H1 (cell line): ENCODE results near the gene CDS2. TPM values are rescaled to one million over a fixed set of nuclear protein-coding genes. Genes with fewer than 3 reads are reported as not detected.

Source experiments
- CTCF ChIA-PET: fragments of 300-600 bp; sonication (Branson Sonifier 250); formaldehyde crosslinking; loops from one replicate; lab custom pipeline; 2021; ENCODE audit not compliant: partially characterized antibody; lab: Charles Lee
- POLR2A ChIA-PET: fragments of 300-600 bp; sonication (Branson Sonifier 250); formaldehyde crosslinking; loops from one replicate; lab custom pipeline; 2021; ENCODE audit warnings: inconsistent platforms; ENCODE audit not compliant: partially characterized antibody; lab: Charles Lee
- DNase-seq, 2 experiments: peaks; one replicate each; pipeline versions ENCODE4 v3.0.0 to v3.0.0-alpha.2; 2010 to 2022; ENCODE audit warnings: low spot score in 2 of 2, low read depth in 1 of 2, mixed read lengths in 1 of 2
- FAIRE-seq: peaks from 2 replicates; lab custom pipeline; 2011; peaks lifted over from hg19 to GRCh38; lab: Jason Lieb, UNC
- H2AFZ ChIP-seq: 2 replicates; pipeline ENCODE4 v1.8.1; 2012; ENCODE audit warnings: low read length, inconsistent platforms
- H2AK5ac ChIP-seq: 2 replicates; pipeline ENCODE4 v1.6.1; 2013; ENCODE audit warnings: low read depth, low read length
- H2BK120ac ChIP-seq: replicated peaks from 2 replicates; pipeline ENCODE3; 2013; ENCODE audit warnings: low read depth, low read length, inconsistent platforms
- H2BK12ac ChIP-seq: 2 replicates; pipeline ENCODE4 v1.6.1; 2013; ENCODE audit warnings: low read depth, low read length
- H2BK15ac ChIP-seq: 2 replicates; pipeline ENCODE4 v1.6.1; 2013; ENCODE audit warnings: low read length
- H2BK20ac ChIP-seq: 2 replicates; pipeline ENCODE4 v1.6.1; 2013; ENCODE audit warnings: low read length
- H2BK5ac ChIP-seq: 2 replicates; pipeline ENCODE4 v1.6.1; 2013; ENCODE audit warnings: low read depth, low read length
- H3K14ac ChIP-seq: 2 replicates; pipeline ENCODE4 v1.6.1; 2013; ENCODE audit warnings: inconsistent platforms; ENCODE audit not compliant: insufficient read length
- H3K18ac ChIP-seq: 2 replicates; pipeline ENCODE4 v1.6.1; 2013; ENCODE audit warnings: low read length; ENCODE audit errors: extremely low read depth
- H3K23ac ChIP-seq: 2 replicates; pipeline ENCODE4 v1.6.1; 2013; ENCODE audit warnings: inconsistent platforms; ENCODE audit not compliant: insufficient read length
- H3K23me2 ChIP-seq: 2 replicates; pipeline ENCODE4 v1.6.1; 2013; ENCODE audit warnings: low read depth, low read length
- H3K27ac ChIP-seq: 2 replicates; pipeline ENCODE4 v1.6.1; 2011; ENCODE audit warnings: low read depth, low read length, inconsistent platforms
- H3K27me3 ChIP-seq, 4 experiments: replicated peaks in 1 of 4; 1 replicate in 1 of 4; 2 replicates in 3 of 4; pipeline versions ENCODE4 v1.6.1 to v1.8.1; 2011 to 2013; ENCODE audit warnings: low read length in 3 of 4, mild to moderate bottlenecking in 3 of 4, inconsistent platforms in 2 of 4, mixed read lengths in 2 of 4, moderate library complexity in 1 of 4; ENCODE audit not compliant: control insufficient read depth in 3 of 4, insufficient read depth in 3 of 4; ENCODE audit errors: extremely low read depth in 1 of 4
- H3K36me3 ChIP-seq, 4 experiments: 2 replicates each; pipeline versions ENCODE4 v1.6.1 to v1.8.1; 2011 to 2013; ENCODE audit warnings: mild to moderate bottlenecking in 4 of 4, low read length in 3 of 4, moderate library complexity in 2 of 4, control low read depth in 1 of 4, inconsistent platforms in 1 of 4; ENCODE audit not compliant: insufficient read depth in 4 of 4, control insufficient read depth in 2 of 4
- H3K4ac ChIP-seq: replicated peaks from 2 replicates; pipeline ENCODE3; 2013; ENCODE audit warnings: low read length, low read depth, mixed read lengths, inconsistent platforms; ENCODE audit not compliant: insufficient read length
- H3K4me1 ChIP-seq, 4 experiments: replicated peaks in 1 of 4; 1 replicate in 1 of 4; 2 replicates in 3 of 4; pipeline versions ENCODE4 v1.6.1 to v1.8.1; 2011 to 2013; ENCODE audit warnings: low read length in 3 of 4, inconsistent platforms in 2 of 4, mixed read lengths in 1 of 4; ENCODE audit not compliant: insufficient read depth in 4 of 4, control insufficient read depth in 3 of 4
- H3K4me2 ChIP-seq, 2 experiments: 2 replicates each; pipeline versions ENCODE4 v1.6.1 to v1.8.1; 2011 to 2013; ENCODE audit warnings: low read depth in 2 of 2, low read length in 2 of 2, control low read depth in 1 of 2, inconsistent platforms in 1 of 2, mild to moderate bottlenecking in 1 of 2; ENCODE audit not compliant: insufficient read depth in 1 of 2
- H3K4me3 ChIP-seq, 4 experiments: fragments of 200-600, 300-600 bp in 1 of 4; sonication (generic), shearing (Covaris generic), sonication (Bioruptor Twin) in 1 of 4; 2 replicates each; pipeline versions ENCODE4 v1.5.1 to v1.8.1; 2011 to 2016; ENCODE audit warnings: low read length in 4 of 4, low read depth in 3 of 4, control low read depth in 2 of 4, inconsistent platforms in 2 of 4, mild to moderate bottlenecking in 2 of 4, mixed read lengths in 1 of 4, moderate library complexity in 1 of 4; ENCODE audit not compliant: insufficient read depth in 2 of 4; ENCODE audit errors: extremely low read depth in 1 of 4
- H3K56ac ChIP-seq: replicated peaks from 2 replicates; pipeline ENCODE3; 2013; ENCODE audit warnings: low read depth, mild to moderate bottlenecking, mixed read lengths, low read length, inconsistent platforms; ENCODE audit not compliant: insufficient read length
- H3K79me1 ChIP-seq: 2 replicates; pipeline ENCODE4 v1.6.1; 2013; ENCODE audit warnings: low read depth, low read length, control low read depth
- H3K79me2 ChIP-seq, 2 experiments: 2 replicates each; pipeline versions ENCODE4 v1.6.1 to v1.8.1; 2012 to 2013; ENCODE audit warnings: low read length in 2 of 2, mild to moderate bottlenecking in 2 of 2, inconsistent platforms in 1 of 2; ENCODE audit not compliant: insufficient read depth in 2 of 2, control insufficient read depth in 1 of 2
- H3K9ac ChIP-seq, 4 experiments: replicated peaks in 1 of 4; 1 replicate in 1 of 4; 2 replicates in 3 of 4; pipeline versions ENCODE4 v1.6.1 to v1.8.1; 2011 to 2013; ENCODE audit warnings: low read depth in 3 of 4, low read length in 3 of 4, control low read depth in 2 of 4, mild to moderate bottlenecking in 2 of 4, moderate library complexity in 2 of 4, inconsistent platforms in 1 of 4; ENCODE audit errors: extremely low read depth in 1 of 4
- H3K9me3 ChIP-seq, 2 experiments: 2 replicates each; pipeline versions ENCODE4 v1.6.1 to v1.8.1; 2012 to 2013; ENCODE audit warnings: mild to moderate bottlenecking in 2 of 2, moderate library complexity in 2 of 2, control low read depth in 1 of 2, inconsistent platforms in 1 of 2, low read depth in 1 of 2, low read length in 1 of 2, mixed read lengths in 1 of 2; ENCODE audit not compliant: insufficient read depth in 2 of 2
- H4K20me1 ChIP-seq, 2 experiments: replicated peaks in 1 of 2; 2 replicates each; pipeline versions ENCODE3 to v1.8.1; 2011 to 2013; ENCODE audit warnings: inconsistent platforms in 2 of 2, low read length in 2 of 2, mild to moderate bottlenecking in 1 of 2; ENCODE audit not compliant: insufficient read depth in 2 of 2, control insufficient read depth in 1 of 2
- H4K5ac ChIP-seq: 2 replicates; pipeline ENCODE4 v1.6.1; 2013; ENCODE audit warnings: low read length, low read depth, mixed read lengths, inconsistent platforms; ENCODE audit not compliant: insufficient read length
- H4K8ac ChIP-seq: 2 replicates; pipeline ENCODE4 v1.8.0; 2013; ENCODE audit warnings: mild to moderate bottlenecking, moderate library complexity, low read length, inconsistent platforms; ENCODE audit not compliant: insufficient read depth; ENCODE audit errors: extremely low read depth
- H4K91ac ChIP-seq: replicated peaks from 2 replicates; pipeline ENCODE3; 2013; ENCODE audit warnings: low read length, mixed read lengths, inconsistent platforms; ENCODE audit not compliant: insufficient read length
- ASH2L ChIP-seq: fragments of 200-600, 300-600 bp; sonication (generic); IDR thresholded peaks from one replicate; pipeline ENCODE4 v1.7.1; 2017; ENCODE audit warnings: low read length
- CBX8 ChIP-seq: fragments of 300-800, 300-1000 bp; sonication (generic); IDR thresholded peaks from 2 replicates; pipeline ENCODE4 v1.7.1; 2016; ENCODE audit warnings: low read depth, low read length, borderline replicate concordance
- POU5F1 ChIP-seq: IDR thresholded peaks from 2 replicates; pipeline ENCODE4 v1.6.1; 2011; ENCODE audit warnings: low read depth, mild to moderate bottlenecking, low read length, moderate library complexity
- RAD21 ChIP-seq, 2 experiments: IDR thresholded peaks in 1 of 2; conservative IDR thresholded peaks in 1 of 2; 2 replicates each; pipeline ENCODE4 v1.6.1; 2011; ENCODE audit warnings: low read depth in 2 of 2, low read length in 2 of 2, improper control_type of control experiment in 1 of 2, inconsistent platforms in 1 of 2, mild to moderate bottlenecking in 1 of 2, moderate library complexity in 1 of 2
- WGBS, 2 experiments: shearing (Covaris generic) in 1 of 2; methylation state at CpG; one replicate each; pipeline versions ENCODE4 v1.1.6 to v1.1.7; 2013 to 2015; ENCODE audit warnings: low lambda C conversion rate in 2 of 2, mixed read lengths in 2 of 2, inconsistent platforms in 1 of 2, low coverage in 1 of 2, missing lambda C conversion rate in 1 of 2; ENCODE audit not compliant: insufficient replicate concordance in 2 of 2, insufficient coverage in 1 of 2, insufficient read length in 1 of 2; ENCODE audit errors: extremely low coverage in 1 of 2, missing lambda C conversion rate in 1 of 2; 5-methylcytosine and 5-hydroxymethylcytosine counted together
- polyA plus RNA-seq, 7 experiments: library from polyadenylated mRNA; depleted of rRNA in 3 of 7; stranded (reverse) in 5 of 7; unstranded in 2 of 7; fragments of >200 nt in 5 of 7; fragments of 200-250 nt in 2 of 7; gene quantifications; 1 replicate in 5 of 7; 2 replicates in 1 of 7; 4 replicates in 1 of 7; pipeline versions ENCODE4 v1.2.1 to v1.2.3, GENCODE V29; 2011 to 2013; ENCODE audit warnings: missing spikeins in 2 of 7, mixed read lengths in 2 of 7
- total RNA-seq: library from RNA; stranded (reverse); fragmentation: NEBNext Ultra II Directional; extraction: Animal tissue kit (Norgen Biotek cat#: 25700); gene quantifications from 2 replicates; pipeline ENCODE4 v1.2.1, GENCODE V29; 2021

CDS2 gene
- total and polyA plus RNA-seq, 2 of the 8 experiments (the other 6 are each of a cell fraction or from before 2014, with no cell fraction given), result 54.0 to 56.2 TPM

DNA sequence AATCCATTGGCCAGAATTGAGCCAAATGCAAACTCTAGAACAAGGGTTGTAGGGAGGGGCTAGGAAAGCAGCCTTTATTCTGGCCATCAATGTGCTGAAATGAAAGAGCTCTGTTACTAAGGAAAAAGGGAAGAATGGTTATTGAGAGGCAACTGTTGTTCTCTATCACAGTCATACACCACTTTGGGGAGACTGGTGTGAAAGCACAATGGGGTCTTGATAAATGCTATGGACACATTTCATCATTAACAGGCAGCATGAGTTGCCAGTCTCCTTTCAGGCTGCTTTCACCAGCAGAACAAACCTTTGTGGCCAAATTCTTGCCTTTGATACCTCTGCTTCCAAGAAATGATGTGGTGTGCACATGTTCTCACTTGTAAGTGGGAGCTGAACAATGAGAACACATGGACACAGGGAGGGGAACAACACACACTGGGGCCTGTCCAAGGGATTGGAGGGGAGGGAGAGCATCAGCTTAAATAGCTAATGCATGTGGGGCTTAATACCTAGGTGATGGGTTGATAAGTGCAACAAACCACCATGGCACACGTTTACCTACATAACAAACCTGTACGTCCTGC is 86.2 kb downstream of the CDS2 start:
- no peaks in the 10 kb centered on the region for H3K79me1 ChIP-seq
- ChIA-PET CTCF (interaction anchor here (13.1 kb wide), 2 partner anchors 6 kb away, joined by 242 read pairs; no protein-coding TSS in a partner anchor), POLR2A (no interaction called here)
- H3K27ac ChIP-seq, result no peak overlapping the region
- no peak overlapping the region for H3K9ac ChIP-seq
- H3K79me2 ChIP-seq, result no peaks in the 10 kb centered on the region
- no peak for TF ChIP-seq CBX8
- TF ChIP-seq RAD21 (IDR thresholded peaks at IDR 0.05 in 1 of 2, conservative IDR thresholded peaks at IDR 0.05 in 1 of 2; ENCODE audit: low read depth in 2 of 2, low read length in 2 of 2), result no peak
- no peak for TF ChIP-seq POU5F1
- TF ChIP-seq ASH2L, result no peak
- no peak overlapping the region for H2BK5ac ChIP-seq
- WGBS, 2 experiments, result 88% methylated on average over 2 of the region's 2 CpGs; no CpG with 5 or more reads in 1 of the 2 experiments
- no peak overlapping the region for H2BK12ac ChIP-seq
- no peak overlapping the region for H3K14ac ChIP-seq
- no peaks in the 10 kb centered on the region for H3K23me2 ChIP-seq
- FAIRE-seq (no peak), DNase-seq (no peak)
- no peak overlapping the region for H3K23ac ChIP-seq
- H3K4me1 ChIP-seq, result peaks cover 0 to 3% (median 0%) of the 10 kb centered on the region in 4 experiments; a peak in 2 of 7 replicates
- no peak overlapping the region for H4K5ac ChIP-seq
- no peaks in the 10 kb centered on the region for H3K27me3 ChIP-seq
- no peak overlapping the region for H4K8ac ChIP-seq
- no peak overlapping the region for H3K56ac ChIP-seq
- H4K20me1 ChIP-seq, result no peaks in the 10 kb centered on the region
- no peak overlapping the region for H2AK5ac ChIP-seq
- H2AFZ ChIP-seq, result no peak overlapping the region
- H3K4me2 ChIP-seq, result no peak overlapping the region
- no peak overlapping the region for H4K91ac ChIP-seq
- H3K36me3 ChIP-seq, result no peaks in the 10 kb centered on the region; a peak in 1 of 8 replicates
- H3K4me3 ChIP-seq, result no peak overlapping the region
- no peak overlapping the region for H2BK20ac ChIP-seq
- no peak overlapping the region for H2BK120ac ChIP-seq
- H3K9me3 ChIP-seq, result no peaks in the 10 kb centered on the region
- no peak overlapping the region for H2BK15ac ChIP-seq
- H3K4ac ChIP-seq, result no peak overlapping the region
- no peak overlapping the region for H3K18ac ChIP-seq
